HG03342 (cell line): ENCODE measurements around the gene LRP8.
A peak's percentile ranks its signal among the peaks of the same experiment; 100 is the strongest.

Experiments used
- ATAC-seq: cut with Tn5 transposase; IDR thresholded peaks from one replicate; pipeline ENCODE4 v1.9.1; 2021; ENCODE audit warnings: mild to moderate bottlenecking, moderate library complexity; ENCODE audit not compliant: unreplicated experiment

Gene LRP8

GRCh38 chr1:53308506-53308905 lies 19.4 kb downstream of the LRP8 start:
- no peak for ATAC-seq

- no peak for ATAC-seq
These were observed 20.8 kb downstream of the LRP8 start for GRCh38 chr1:53307037-53307436.

GRCh38 chr1:53306168-53306567 lies 21.7 kb downstream of the LRP8 start:
- no peak for ATAC-seq

GRCh38 chr1:53305650-53306049 lies 22.2 kb downstream of the LRP8 start:
- ATAC-seq = no peak

GRCh38 chr1:53304527-53304926 lies 23.3 kb downstream of the LRP8 start:
- no peak for ATAC-seq

GRCh38 chr1:53303726-53304515 lies 23.9 kb downstream of the LRP8 start:
- ATAC-seq = no peak

GRCh38 chr1:53303243-53303642 lies 24.6 kb downstream of the LRP8 start:
- ATAC-seq = no peak

- ATAC-seq = no peak
These were observed 28.6 kb downstream of the LRP8 start for GRCh38 chr1:53299233-53299632.

- no peak for ATAC-seq
These were observed 29.7 kb downstream of the LRP8 start for GRCh38 chr1:53298045-53298637.

GRCh38 chr1:53297195-53297594 lies 30.7 kb downstream of the LRP8 start:
- no peak for ATAC-seq

GRCh38 chr1:53296117-53296749 lies 31.6 kb downstream of the LRP8 start:
- no peak for ATAC-seq

GRCh38 chr1:53295726-53296116 lies 32.1 kb downstream of the LRP8 start:
- ATAC-seq = no peak

- ATAC-seq = no peak
These were observed 32.6 kb downstream of the LRP8 start for GRCh38 chr1:53295295-53295694.

GRCh38 chr1:53294567-53294966 lies 33.3 kb downstream of the LRP8 start:
- ATAC-seq = no peak

GRCh38 chr1:53294061-53294460 lies 33.8 kb downstream of the LRP8 start:
- ATAC-seq = no peak

- no peak for ATAC-seq
These were observed 34.7 kb downstream of the LRP8 start for GRCh38 chr1:53293123-53293522.

GRCh38 chr1:53292690-53293089 lies 35.2 kb downstream of the LRP8 start:
- peak; percentile 48 for ATAC-seq

GRCh38 chr1:53291574-53291973 lies 36.3 kb downstream of the LRP8 start:
- ATAC-seq = no peak

- no peak for ATAC-seq
These were observed 39.0 kb downstream of the LRP8 start for GRCh38 chr1:53288790-53289429.

- ATAC-seq = no peak
These were observed 39.7 kb downstream of the LRP8 start for GRCh38 chr1:53288002-53288789.

GRCh38 chr1:53286955-53287354 lies 40.9 kb downstream of the LRP8 start:
- no peak for ATAC-seq
